ENCODE data around the gene CFP.

CFP gene

DNA sequence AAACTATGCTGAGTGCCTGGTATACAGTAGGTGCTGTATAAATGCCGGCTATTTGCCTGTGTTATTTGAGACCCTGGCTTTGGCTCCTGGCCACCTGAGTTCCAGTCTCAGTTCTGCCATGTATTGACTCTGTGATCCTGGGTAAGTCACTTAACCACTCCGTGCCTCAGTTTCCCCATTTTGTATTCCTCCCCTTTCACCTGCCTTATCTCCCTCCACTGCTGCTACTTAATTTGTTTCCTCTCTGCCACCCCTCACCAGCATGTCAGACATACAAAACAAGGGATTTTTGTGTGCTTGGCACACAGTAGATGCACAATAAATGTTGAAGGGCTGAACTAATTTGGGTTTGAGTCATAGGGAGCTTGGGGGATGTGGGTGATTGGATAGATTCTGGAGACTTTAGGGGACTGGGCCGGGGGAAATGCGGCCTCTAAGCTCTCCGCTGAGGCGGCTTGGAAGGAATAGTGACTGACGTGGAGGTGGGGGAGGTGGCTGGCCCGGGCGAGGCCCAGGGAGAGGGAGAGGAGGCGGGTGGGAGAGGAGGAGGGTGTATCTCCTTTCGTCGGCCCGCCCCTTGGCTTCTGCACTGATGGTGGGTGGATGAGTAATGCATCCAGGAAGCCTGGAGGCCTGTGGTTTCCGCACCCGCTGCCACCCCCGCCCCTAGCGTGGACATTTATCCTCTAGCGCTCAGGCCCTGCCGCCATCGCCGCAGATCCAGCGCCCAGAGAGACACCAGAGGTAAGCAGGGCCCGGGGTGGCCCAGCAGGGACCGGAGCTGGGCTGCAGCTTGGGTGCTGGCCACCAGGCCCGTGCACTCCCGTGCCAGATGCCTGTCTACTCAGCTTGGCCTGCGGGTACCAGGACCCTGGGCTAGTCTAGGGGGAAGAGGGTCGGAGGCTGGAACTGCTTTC is 47.7 kb downstream of the CFP start, which contains the start of gene TIMP1:
TSS of gene TIMP1 (plus strand) at position 706 of the 917 bp plus-strand sequence. CDS start 980 bp downstream, outside the sequence.
- peak within 1 kb of the TSS; percentile 67 for H3K27ac ChIP-seq (ENCODE audit: low read depth, low read length)

DNA sequence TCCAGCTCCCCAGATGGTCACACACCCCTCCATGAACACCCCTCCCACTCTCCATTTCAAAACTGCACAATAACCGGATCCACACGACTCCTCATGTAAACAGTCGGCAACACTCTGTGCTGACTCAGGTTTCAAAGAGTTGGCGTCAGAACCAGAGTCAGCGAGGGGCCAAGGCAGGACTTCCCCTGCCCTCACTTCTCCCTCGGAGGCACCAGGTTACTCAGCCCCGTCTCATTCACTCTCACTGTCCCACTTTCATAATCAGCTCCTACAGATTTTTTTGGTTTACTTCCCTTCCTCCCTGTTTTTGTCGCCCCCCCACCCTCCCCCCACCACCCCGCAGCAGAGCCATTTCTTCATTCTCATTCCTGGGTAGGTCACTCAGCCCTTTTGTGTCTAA is 50.2 kb downstream of the CFP start:
- Histone ChIP-seq H3K4me3 (ENCODE audit: low read depth in 1 of 2, low read length in 2 of 2) (no peak overlapping the region), H3K9me3 (ENCODE audit: low read length) (no peaks in the 10 kb centered on the region), H3K27me3 (ENCODE audit: control insufficient read depth in 1 of 2, insufficient read depth in 2 of 2, low read length in 2 of 2) (peaks cover 0 to under 1% of the 10 kb centered on the region in 2 donors), H3K36me3 (ENCODE audit: insufficient read depth, low read length) (no peaks in the 10 kb centered on the region), H3K9ac (ENCODE audit: low read length) (no peak overlapping the region), H3K27ac (ENCODE audit: low read depth, low read length) (no peak overlapping the region), H3K4me1 (ENCODE audit: insufficient read depth, low read length) (no peaks in the 10 kb centered on the region)

More for the DNA sequence above, 47.7 kb downstream of the CFP start, which contains the start of gene TIMP1:
- peak within 1 kb of the TSS; percentile 39 for H3K9ac ChIP-seq (ENCODE audit: low read length)
- peak within 1 kb of the TSS; percentile 2 to 21 for H3K4me3 ChIP-seq (ENCODE audit: low read depth in 1 of 2, low read length in 2 of 2)
- no peaks in the 10 kb centered on the region for H3K27me3 ChIP-seq (ENCODE audit: control insufficient read depth in 1 of 2, insufficient read depth in 2 of 2, low read length in 2 of 2)
- H3K9me3 ChIP-seq (ENCODE audit: low read length) = no peaks in the 10 kb centered on the region
- no peaks in the 10 kb centered on the region for H3K36me3 ChIP-seq (ENCODE audit: insufficient read depth, low read length)
- no peaks in the 10 kb centered on the region for H3K4me1 ChIP-seq (ENCODE audit: insufficient read depth, low read length)

DNA sequence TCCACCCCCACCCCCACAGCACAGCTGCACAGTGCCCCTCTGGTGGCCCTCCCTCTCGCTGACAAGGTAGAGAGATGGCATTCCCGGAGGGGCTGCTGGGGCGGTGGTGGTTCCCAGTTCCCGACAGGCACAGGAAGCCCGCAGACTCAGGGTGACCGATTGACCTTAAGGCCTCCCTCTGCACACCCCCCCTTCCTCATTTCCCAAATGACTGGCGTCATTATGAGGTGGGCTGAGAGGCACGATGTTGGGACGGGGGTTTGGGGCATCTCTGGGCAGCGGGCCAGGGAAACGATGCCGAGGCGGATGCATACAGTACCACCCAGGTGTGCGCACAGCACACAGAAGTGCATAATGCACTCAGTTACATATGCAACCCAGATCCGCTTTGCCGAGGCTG is 51.0 kb downstream of the CFP start:
- Histone ChIP-seq H3K9me3 (ENCODE audit: low read length) (no peaks in the 10 kb centered on the region), H3K4me1 (ENCODE audit: insufficient read depth, low read length) (no peaks in the 10 kb centered on the region), H3K27ac (ENCODE audit: low read depth, low read length) (no peak overlapping the region), H3K9ac (ENCODE audit: low read length) (no peak overlapping the region), H3K27me3 (ENCODE audit: control insufficient read depth in 1 of 2, insufficient read depth in 2 of 2, low read length in 2 of 2) (peaks cover 0 to 9% of the 10 kb centered on the region in 2 donors), H3K36me3 (ENCODE audit: insufficient read depth, low read length) (no peaks in the 10 kb centered on the region), H3K4me3 (ENCODE audit: low read depth in 1 of 2, low read length in 2 of 2) (no peak overlapping the region)

DNA sequence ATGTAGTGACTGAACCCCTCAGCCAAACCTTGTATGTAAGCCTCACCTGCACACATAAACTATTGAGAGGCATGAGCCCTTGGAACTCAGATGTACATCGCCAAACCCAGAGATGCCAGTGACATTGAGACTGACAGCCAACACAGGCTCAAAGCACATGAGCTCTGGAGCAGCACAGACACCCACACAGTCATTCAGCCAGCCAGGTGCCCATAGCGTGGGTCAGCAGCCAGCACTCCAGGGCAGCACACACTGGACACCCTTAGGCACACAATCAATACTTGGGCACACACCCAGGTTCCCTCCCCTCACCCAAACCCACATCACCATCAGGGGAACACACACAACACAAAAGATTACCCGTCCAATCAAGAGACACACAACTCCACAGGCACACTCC is 51.8 kb downstream of the CFP start:
- Histone ChIP-seq H3K9ac (ENCODE audit: low read length) (no peak overlapping the region), H3K27me3 (ENCODE audit: control insufficient read depth in 1 of 2, insufficient read depth in 2 of 2, low read length in 2 of 2) (peaks cover 0 to 17% of the 10 kb centered on the region in 2 donors), H3K4me1 (ENCODE audit: insufficient read depth, low read length) (peaks cover 6% of the 10 kb centered on the region), H3K4me3 (ENCODE audit: low read depth in 1 of 2, low read length in 2 of 2) (no peak overlapping the region), H3K9me3 (ENCODE audit: low read length) (no peaks in the 10 kb centered on the region), H3K27ac (ENCODE audit: low read depth, low read length) (no peak overlapping the region), H3K36me3 (ENCODE audit: insufficient read depth, low read length) (no peaks in the 10 kb centered on the region)

DNA sequence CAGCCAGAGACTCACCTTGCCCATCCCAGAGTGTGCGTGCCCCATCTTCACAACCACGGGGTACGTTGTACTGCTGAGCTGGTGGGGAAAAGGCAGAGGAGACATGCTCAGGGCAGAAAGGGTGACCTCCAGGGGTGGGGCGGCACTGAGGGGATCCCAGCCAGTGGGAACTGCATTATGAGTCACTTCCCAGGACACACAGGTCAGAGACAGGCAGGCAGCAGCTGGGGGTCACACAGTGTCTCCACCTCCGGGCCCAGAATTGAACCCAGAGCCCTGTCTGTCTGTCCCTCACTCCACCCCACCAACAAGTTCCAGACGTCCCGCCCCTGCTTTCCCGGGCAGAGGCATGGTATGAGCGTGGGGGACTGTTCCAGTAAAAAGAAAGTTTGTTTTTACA is 52.3 kb downstream of the CFP start:
- Histone ChIP-seq H3K27ac (ENCODE audit: low read depth, low read length) (no peak overlapping the region), H3K9me3 (ENCODE audit: low read length) (no peaks in the 10 kb centered on the region), H3K36me3 (ENCODE audit: insufficient read depth, low read length) (no peaks in the 10 kb centered on the region), H3K9ac (ENCODE audit: low read length) (no peak overlapping the region), H3K27me3 (ENCODE audit: control insufficient read depth in 1 of 2, insufficient read depth in 2 of 2, low read length in 2 of 2) (peaks cover 0 to 20% of the 10 kb centered on the region in 2 donors), H3K4me3 (ENCODE audit: low read depth in 1 of 2, low read length in 2 of 2) (no peak overlapping the region), H3K4me1 (ENCODE audit: insufficient read depth, low read length) (peaks cover 7% of the 10 kb centered on the region)

DNA sequence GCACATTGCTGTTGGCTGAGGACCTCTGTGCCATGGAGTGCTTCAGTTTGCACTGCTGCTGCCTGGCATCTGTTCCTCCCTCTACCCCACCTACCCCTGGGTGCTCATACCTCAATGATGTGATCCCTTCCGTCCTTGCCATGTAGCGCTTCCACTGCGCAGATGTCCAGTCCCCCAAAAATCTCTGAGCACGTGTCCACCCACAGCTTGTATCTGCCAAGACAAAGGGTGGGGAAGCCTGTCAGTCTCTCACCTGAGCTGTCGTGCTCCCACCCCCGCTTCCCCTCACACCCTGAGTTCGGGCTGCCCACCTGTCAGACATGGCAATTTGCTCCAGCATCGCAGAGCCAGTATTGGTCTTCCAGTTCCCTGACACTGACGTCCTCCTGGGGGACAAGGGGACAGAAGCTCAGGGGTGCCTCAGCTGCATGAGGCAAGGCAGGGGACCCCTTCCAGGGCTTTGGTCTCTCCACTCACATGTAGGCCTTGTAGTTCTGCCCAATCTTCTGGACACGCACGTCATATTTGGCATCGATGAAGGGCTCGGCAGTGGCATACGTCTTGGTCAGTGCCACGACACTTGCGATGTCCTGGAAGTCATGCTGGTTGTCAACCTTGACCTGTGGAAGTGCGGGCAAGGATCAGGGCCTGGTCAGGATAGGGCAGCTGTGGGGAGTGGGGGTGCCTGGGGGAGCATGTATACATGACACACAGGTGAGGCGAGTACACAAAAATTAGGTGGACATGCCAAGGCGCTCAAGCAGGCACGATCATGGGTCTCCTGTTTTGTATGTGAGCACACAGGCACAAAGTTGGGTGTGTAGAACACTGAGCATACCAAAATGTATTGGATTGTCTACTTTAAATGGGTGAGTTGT is 53.5 kb downstream of the CFP start:
- Histone ChIP-seq H3K27ac (ENCODE audit: low read depth, low read length) (no peak overlapping the region), H3K4me3 (ENCODE audit: low read depth in 1 of 2, low read length in 2 of 2) (no peak overlapping the region), H3K9me3 (ENCODE audit: low read length) (no peaks in the 10 kb centered on the region), H3K4me1 (ENCODE audit: insufficient read depth, low read length) (peaks cover 7% of the 10 kb centered on the region), H3K9ac (ENCODE audit: low read length) (no peak overlapping the region), H3K27me3 (ENCODE audit: control insufficient read depth in 1 of 2, insufficient read depth in 2 of 2, low read length in 2 of 2) (peaks cover 0 to 27% of the 10 kb centered on the region in 2 donors), H3K36me3 (ENCODE audit: insufficient read depth, low read length) (no peaks in the 10 kb centered on the region)

DNA sequence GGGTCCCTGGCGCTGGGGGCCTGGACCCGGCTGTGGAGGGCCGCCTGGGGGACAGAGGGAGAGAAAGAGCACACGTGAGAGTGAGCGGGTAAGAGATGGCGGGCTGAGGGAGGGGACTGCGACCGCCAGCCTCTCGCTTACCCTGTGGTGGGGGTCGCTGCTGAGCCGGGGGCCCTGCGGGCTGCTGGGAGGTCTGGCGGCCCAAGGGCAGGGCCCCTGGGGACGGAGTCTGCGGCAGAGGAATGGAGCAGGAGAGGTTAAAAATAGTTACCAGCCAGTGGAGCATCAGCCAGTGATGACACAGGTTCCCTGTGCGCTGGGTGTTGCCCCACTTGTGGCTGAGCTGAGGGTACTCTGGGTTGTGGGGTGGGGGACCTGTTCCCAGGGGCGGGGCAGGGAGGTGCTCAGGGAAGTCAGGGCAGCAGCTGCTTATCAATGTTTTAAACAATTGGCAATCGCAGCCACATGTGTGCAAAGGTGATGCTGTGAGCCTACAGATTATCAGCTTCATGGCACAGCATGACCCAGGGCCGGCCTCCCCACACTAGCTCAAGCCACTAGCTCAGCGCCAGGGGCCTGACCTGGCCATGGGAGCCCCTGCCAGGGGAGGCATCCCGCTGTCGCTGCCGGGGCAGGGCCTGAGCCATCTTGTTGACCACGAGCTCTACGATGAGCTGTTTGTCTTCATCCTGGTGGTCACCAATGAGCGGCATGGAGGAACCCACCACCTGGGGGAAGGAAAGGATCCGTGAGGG is 55.0 kb downstream of the CFP start:
- Histone ChIP-seq H3K9me3 (ENCODE audit: low read length) (no peaks in the 10 kb centered on the region), H3K4me3 (ENCODE audit: low read depth in 1 of 2, low read length in 2 of 2) (no peak overlapping the region), H3K27ac (ENCODE audit: low read depth, low read length) (no peak overlapping the region), H3K9ac (ENCODE audit: low read length) (no peak overlapping the region), H3K27me3 (ENCODE audit: control insufficient read depth in 1 of 2, insufficient read depth in 2 of 2, low read length in 2 of 2) (peaks cover 0 to 27% of the 10 kb centered on the region in 2 donors), H3K4me1 (ENCODE audit: insufficient read depth, low read length) (peaks cover 7% of the 10 kb centered on the region), H3K36me3 (ENCODE audit: insufficient read depth, low read length) (peaks cover 7% of the 10 kb centered on the region)

DNA sequence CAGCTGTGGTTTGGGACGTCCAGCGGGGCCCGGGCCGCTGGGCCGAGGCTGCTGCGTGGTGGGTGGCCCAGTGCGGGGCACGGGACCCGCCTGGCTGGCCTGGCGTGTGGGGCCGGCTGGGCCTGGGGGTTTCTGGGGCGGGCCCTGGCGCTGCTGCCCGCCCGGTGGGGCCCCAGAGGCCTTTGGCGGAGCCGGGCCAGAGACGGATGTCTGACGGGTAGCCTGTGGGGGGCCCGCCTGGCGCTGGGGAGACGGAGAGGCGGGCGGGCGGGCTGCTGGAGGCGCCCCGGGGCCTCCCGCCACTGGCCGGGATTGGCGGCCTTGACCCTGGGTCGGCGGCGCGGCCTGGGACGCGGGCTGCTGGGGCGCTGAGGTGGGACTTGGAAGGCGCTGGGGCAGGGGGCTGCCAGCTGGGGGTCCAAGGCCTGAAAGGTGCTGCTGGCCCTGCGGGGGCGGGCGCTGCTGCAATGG is 55.6 kb downstream of the CFP start:
- Histone ChIP-seq H3K4me3 (ENCODE audit: low read depth in 1 of 2, low read length in 2 of 2) (peak overlapping the region in 1 of 2 donors; percentile 35), H3K4me1 (ENCODE audit: insufficient read depth, low read length) (peaks cover 7% of the 10 kb centered on the region), H3K27me3 (ENCODE audit: control insufficient read depth in 1 of 2, insufficient read depth in 2 of 2, low read length in 2 of 2) (peaks cover 0 to 27% of the 10 kb centered on the region in 2 donors), H3K27ac (ENCODE audit: low read depth, low read length) (no peak overlapping the region), H3K9me3 (ENCODE audit: low read length) (no peaks in the 10 kb centered on the region), H3K9ac (ENCODE audit: low read length) (no peak overlapping the region), H3K36me3 (ENCODE audit: insufficient read depth, low read length) (peaks cover 13% of the 10 kb centered on the region)

DNA sequence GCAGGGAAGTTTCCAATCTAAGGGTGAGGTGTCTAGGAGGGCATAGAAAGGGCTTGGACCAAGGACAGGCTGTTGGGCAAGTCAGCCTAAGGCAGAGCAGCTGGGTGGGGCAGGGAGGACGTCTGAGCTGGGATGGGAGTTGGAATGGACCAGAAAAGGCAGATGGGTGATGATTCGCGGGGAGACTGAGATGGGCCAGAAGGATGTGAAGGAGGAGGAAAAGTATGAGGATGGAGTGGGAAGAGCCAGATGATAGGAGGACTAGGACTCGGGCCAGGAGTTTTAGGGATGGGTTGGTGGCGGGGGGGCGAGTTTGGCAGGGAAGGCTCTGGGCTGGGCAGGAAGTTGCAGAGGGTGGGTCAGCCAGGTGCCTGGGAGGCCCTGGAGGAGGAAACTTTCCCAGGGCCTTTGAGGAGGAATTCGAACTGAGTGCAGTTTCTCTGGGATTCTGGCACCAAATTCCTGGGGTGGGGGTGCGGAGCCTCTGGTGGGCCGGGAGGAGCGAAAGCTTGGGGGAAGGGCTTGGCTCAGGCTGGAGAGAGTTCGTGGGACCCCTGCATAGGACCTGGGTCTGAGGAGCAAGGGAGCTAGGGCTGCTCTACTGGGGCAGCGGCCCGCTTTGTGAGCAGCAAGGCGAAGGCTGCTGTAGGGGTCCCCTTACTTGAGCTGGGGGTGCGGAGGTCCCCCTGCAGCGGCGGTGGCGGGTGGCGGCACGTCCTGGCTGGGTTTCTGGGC is 56.2 kb downstream of the CFP start:
- no peak overlapping the region for H3K9ac ChIP-seq (ENCODE audit: low read length)

More for the DNA sequence above, 56.2 kb downstream of the CFP start:
- Histone ChIP-seq H3K4me3 (ENCODE audit: low read depth in 1 of 2, low read length in 2 of 2) (peak overlapping the region in 1 of 2 donors; percentile 35), H3K27me3 (ENCODE audit: control insufficient read depth in 1 of 2, insufficient read depth in 2 of 2, low read length in 2 of 2) (peaks cover 0 to 27% of the 10 kb centered on the region in 2 donors), H3K9me3 (ENCODE audit: low read length) (no peaks in the 10 kb centered on the region), H3K4me1 (ENCODE audit: insufficient read depth, low read length) (peaks cover 7% of the 10 kb centered on the region), H3K27ac (ENCODE audit: low read depth, low read length) (no peak overlapping the region), H3K36me3 (ENCODE audit: insufficient read depth, low read length) (peaks cover 18% of the 10 kb centered on the region)

All from muscle layer of colon (tissue), 2 donors.